Motor neuron (in vitro differentiated cells): ENCODE measurements around the gene DACH2. TPM values are rescaled to one million over a fixed set of nuclear protein-coding genes. Genes with fewer than 3 reads are reported as not detected.
A peak's percentile ranks its signal among the peaks of the same experiment; 100 is the strongest.

ENCODE experiments used
- ATAC-seq, 8 experiments: fragments of 200-7000 bp; cut with Tn5 transposase; replicated peaks in 6 of 8; 2 replicates each; pipeline ENCODE4 v1.8.0; 2021; ENCODE audit warnings: mild to moderate bottlenecking in 8 of 8, moderate library complexity in 8 of 8
- H3K27ac ChIP-seq, 2 donors: fragments of 250-450 bp; sonication (Bioruptor Pico); 2 replicates each; pipeline ENCODE4 v1.9.0; 2021; ENCODE audit warnings: antibody characterized with exemption in 2 of 2, mild to moderate bottlenecking in 2 of 2, moderate library complexity in 1 of 2
- H3K4me1 ChIP-seq, 2 donors: fragments of 250-450 bp; sonication (Bioruptor Pico); replicated peaks in 1 of 2; 2 replicates each; pipeline ENCODE4 v1.6.1; 2021; ENCODE audit warnings: antibody characterized with exemption in 2 of 2, mild to moderate bottlenecking in 2 of 2, moderate library complexity in 1 of 2
- H3K4me3 ChIP-seq, 5 donors: fragments of 250-450 bp; sonication (Bioruptor Pico); 2 replicates each; pipeline ENCODE4 v1.9.0; 2021; ENCODE audit warnings: antibody characterized with exemption in 5 of 5, mild to moderate bottlenecking in 5 of 5, moderate library complexity in 4 of 5
- WGBS, 10 experiments: fragments of 450-650 bp; shearing (Covaris generic); methylation state at CpG; one replicate each; pipeline ENCODE4 v1.0.0; 2022; 5-methylcytosine and 5-hydroxymethylcytosine counted together
- in situ Hi-C, 9 experiments: fragments of 400-800 bp; cut with MboI; loops; one replicate each; pipeline ENCODE4 v1.15.0; 2021; ENCODE audit warnings: low sequenced_read_pairs in 9 of 9, low pct_unique_long_range_greater_than_20kb in 2 of 9; ENCODE audit not compliant: unreplicated experiment in 9 of 9
- total RNA-seq, 8 experiments: library from RNA; unstranded; fragments of 300-600 nt; gene quantifications; 2 replicates each; pipeline versions ENCODE4 v1.2.3 to v1.2.4, GENCODE V29; 2022

Gene DACH2
- 10 to 100 TPM in 4 of 8 experiments, 1 to 10 TPM in 1, under 1 TPM in 2, not detected in 1; 0.35 to 14.6 (median 12.6) TPM for total RNA-seq

- peak; percentile 95 to 99 (median 98) for ATAC-seq
- 10% methylated on average over 2 of the region's 34 CpGs; no CpG with 5 or more reads in 9 of the 10 experiments for WGBS, 10 experiments
- Histone ChIP-seq H3K4me3 (peak within 1 kb of the TSS; percentile 43 to 68 (median 53)), H3K4me1 (no peaks in the 10 kb centered on the region), H3K27ac (no peak within 1 kb of the TSS)
- in situ Hi-C loops = loop anchor here in 1 of 9 experiments (25.0 kb wide), 1 partner anchor 789 kb away; no protein-coding TSS in a partner anchor
Observed at GRCh38 chrX:86148024-86148511, at the start of gene DACH2. DACH2 (plus strand) TSS chrX:86148451.

GRCh38 chrX:86102341-86102740 lies 45.9 kb upstream of the DACH2 start:
- ATAC-seq = no peak

GRCh38 chrX:86103061-86103460 lies 45.2 kb upstream of the DACH2 start:
- no peaks in the 10 kb centered on the region for H3K4me1 ChIP-seq
- peak in 3 of 8 experiments; percentile 77 to 99 (median 97) for ATAC-seq
- H3K4me3 ChIP-seq = no peak overlapping the region
- in situ Hi-C loops = no loop called here
- no peak overlapping the region for H3K27ac ChIP-seq
- 80 to 100% (median 83%) methylated on average over 1 of the region's 1 CpG; no CpG with 5 or more reads in 7 of the 10 experiments for WGBS, 10 experiments

More at GRCh38 chrX:86102341-86102740, 45.9 kb upstream of the DACH2 start:
- 100% methylated on average over 1 of the region's 2 CpGs; no CpG with 5 or more reads in 8 of the 10 experiments for WGBS, 10 experiments
- no peak overlapping the region for H3K27ac ChIP-seq
- no peaks in the 10 kb centered on the region for H3K4me1 ChIP-seq
- no peak overlapping the region for H3K4me3 ChIP-seq
- in situ Hi-C loops = no loop called here

GRCh38 chrX:86104526-86104925 lies 43.7 kb upstream of the DACH2 start:
- ATAC-seq = no peak
- in situ Hi-C loops = no loop called here

GRCh38 chrX:86121916-86122315 lies 26.3 kb upstream of the DACH2 start:
- H3K27ac ChIP-seq = no peak overlapping the region
- H3K4me3 ChIP-seq = no peak overlapping the region
- in situ Hi-C loops = no loop called here
- WGBS, 10 experiments = 80% methylated on average over 1 of the region's 1 CpG; no CpG with 5 or more reads in 9 of the 10 experiments
- ATAC-seq = no peak
- H3K4me1 ChIP-seq = no peaks in the 10 kb centered on the region

More at GRCh38 chrX:86104526-86104925, 43.7 kb upstream of the DACH2 start:
- no peak overlapping the region for H3K27ac ChIP-seq
- H3K4me3 ChIP-seq = no peak overlapping the region
- WGBS, 10 experiments = 5 to 100% (median 77%) methylated on average over 1 of the region's 1 CpG; no CpG with 5 or more reads in 2 of the 10 experiments
- H3K4me1 ChIP-seq = no peaks in the 10 kb centered on the region

GRCh38 chrX:86133761-86134160 lies 14.5 kb upstream of the DACH2 start:
- ATAC-seq = no peak
- 0 to 63% (median 10%) methylated on average over 1 to 3 of the region's 3 CpGs; no CpG with 5 or more reads in 2 of the 10 experiments for WGBS, 10 experiments
- in situ Hi-C loops = loop anchor here in 1 of 9 experiments (25.0 kb wide), 1 partner anchor 804 kb away; no protein-coding TSS in a partner anchor
- H3K4me1 ChIP-seq = no peaks in the 10 kb centered on the region
- no peak overlapping the region for H3K27ac ChIP-seq
- no peak overlapping the region for H3K4me3 ChIP-seq

- ATAC-seq = no peak
Observed at GRCh38 chrX:86137071-86137470, 11.2 kb upstream of the DACH2 start.

GRCh38 chrX:86141786-86142185 lies 6.5 kb upstream of the DACH2 start:
- H3K27ac ChIP-seq = no peak overlapping the region
- in situ Hi-C loops = loop anchor here in 1 of 9 experiments (25.0 kb wide), 1 partner anchor 796 kb away; no protein-coding TSS in a partner anchor

More at GRCh38 chrX:86137071-86137470, 11.2 kb upstream of the DACH2 start:
- 0 to 92% (median 49%) methylated on average over 2 of the region's 3 CpGs; no CpG with 5 or more reads in 6 of the 10 experiments for WGBS, 10 experiments
- in situ Hi-C loops = loop anchor here in 1 of 9 experiments (25.0 kb wide), 1 partner anchor 800 kb away; no protein-coding TSS in a partner anchor
- Histone ChIP-seq H3K27ac (no peak overlapping the region), H3K4me1 (no peaks in the 10 kb centered on the region), H3K4me3 (no peak overlapping the region)

GRCh38 chrX:86146102-86146501 lies 2.1 kb upstream of the DACH2 start:
- no peak for ATAC-seq
- in situ Hi-C loops = loop anchor here in 1 of 9 experiments (25.0 kb wide), 1 partner anchor 791 kb away; no protein-coding TSS in a partner anchor
- no peaks in the 10 kb centered on the region for H3K4me1 ChIP-seq
- H3K27ac ChIP-seq = no peak overlapping the region
- 17 to 89% (median 42%) methylated on average over 1 to 4 of the region's 4 CpGs; no CpG with 5 or more reads in 3 of the 10 experiments for WGBS, 10 experiments
- no peak overlapping the region for H3K4me3 ChIP-seq

More at GRCh38 chrX:86141786-86142185, 6.5 kb upstream of the DACH2 start:
- Histone ChIP-seq H3K4me3 (no peak overlapping the region), H3K4me1 (no peaks in the 10 kb centered on the region)
- 0 to 78% (median 17%) methylated on average over 1 of the region's 1 CpG; no CpG with 5 or more reads in 5 of the 10 experiments for WGBS, 10 experiments
- no peak for ATAC-seq

- Histone ChIP-seq H3K4me1 (no peaks in the 10 kb centered on the region), H3K4me3 (peak overlapping the region; percentile 43 to 68 (median 53)), H3K27ac (no peak overlapping the region)
- 18 to 56% methylated on average over 6 to 12 of the region's 23 CpGs; no CpG with 5 or more reads in 8 of the 10 experiments for WGBS, 10 experiments
- in situ Hi-C loops = loop anchor here in 1 of 9 experiments (25.0 kb wide), 1 partner anchor 789 kb away; no protein-coding TSS in a partner anchor
- ATAC-seq = peak in 6 of 8 experiments; percentile 3 to 26 (median 11)
Observed at GRCh38 chrX:86148594-86148993, 343 bp downstream of the DACH2 start.

GRCh38 chrX:86149119-86149518 lies 868 bp downstream of the DACH2 start:
- in situ Hi-C loops = loop anchor here in 1 of 9 experiments (25.0 kb wide), 1 partner anchor 788 kb away; no protein-coding TSS in a partner anchor
- H3K4me1 ChIP-seq = peaks cover 0 to 2% of the 10 kb centered on the region in 2 donors
- H3K4me3 ChIP-seq = peak overlapping the region; percentile 43 to 68 (median 53)
- H3K27ac ChIP-seq = no peak overlapping the region
- no peak for ATAC-seq
- 0 to 33% (median 5%) methylated on average over 1 to 7 of the region's 11 CpGs; no CpG with 5 or more reads in 6 of the 10 experiments for WGBS, 10 experiments

GRCh38 chrX:86154553-86154952 lies 6.3 kb downstream of the DACH2 start:
- peaks cover 2 to 16% of the 10 kb centered on the region in 2 donors for H3K4me1 ChIP-seq
- in situ Hi-C loops = no loop called here
- no peak overlapping the region for H3K27ac ChIP-seq
- H3K4me3 ChIP-seq = peak overlapping the region in 3 of 5 donors; percentile 0 to 14 (median 8)
- peak in 5 of 8 experiments; percentile 53 to 95 (median 79) for ATAC-seq
- 0 to 60% (median 17%) methylated on average over 1 to 3 of the region's 3 CpGs; no CpG with 5 or more reads in 6 of the 10 experiments for WGBS, 10 experiments

GRCh38 chrX:86171366-86171765 lies 23.1 kb downstream of the DACH2 start:
- no peaks in the 10 kb centered on the region for H3K4me1 ChIP-seq
- in situ Hi-C loops = no loop called here
- WGBS, 10 experiments = 100% methylated on average over 1 of the region's 3 CpGs; no CpG with 5 or more reads in 9 of the 10 experiments
- no peak overlapping the region for H3K27ac ChIP-seq
- no peak overlapping the region for H3K4me3 ChIP-seq
- ATAC-seq = peak in 5 of 8 experiments; percentile 25 to 74 (median 57)
